ENCODE data around the gene SSC5D.

SSC5D gene

GRCh38 chr19:55554741-55555152 lies 66.5 kb downstream of the SSC5D start:
- no peak for DNase-seq (ENCODE audit: low spot score)

- no peak for DNase-seq (ENCODE audit: low spot score)
Measured at GRCh38 chr19:55559684-55560083, 71.4 kb downstream of the SSC5D start.

DNA sequence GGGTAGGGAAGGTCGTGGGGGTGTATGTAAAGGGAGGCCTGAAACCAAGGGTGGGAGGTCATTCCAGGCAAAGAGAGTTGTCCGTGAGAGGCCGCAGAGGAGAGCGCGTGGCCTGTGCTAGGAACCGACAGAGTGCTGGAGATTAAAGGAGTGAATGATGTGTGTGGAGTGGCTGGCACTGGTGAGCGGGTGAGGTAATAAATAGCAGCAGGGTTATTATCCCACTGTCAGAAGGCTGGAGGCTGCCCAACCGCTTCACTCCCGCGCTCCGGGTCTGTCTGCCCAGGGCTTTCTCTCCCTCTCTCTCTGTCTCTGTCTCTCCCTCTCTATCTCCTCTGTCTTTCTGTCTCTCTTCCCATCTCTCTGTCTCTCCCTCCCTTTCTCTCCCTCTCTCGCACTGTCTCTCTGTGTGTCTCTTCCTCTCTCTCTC lies 75.0 kb downstream of the SSC5D start:
- no peak for DNase-seq (ENCODE audit: low spot score)

DNA sequence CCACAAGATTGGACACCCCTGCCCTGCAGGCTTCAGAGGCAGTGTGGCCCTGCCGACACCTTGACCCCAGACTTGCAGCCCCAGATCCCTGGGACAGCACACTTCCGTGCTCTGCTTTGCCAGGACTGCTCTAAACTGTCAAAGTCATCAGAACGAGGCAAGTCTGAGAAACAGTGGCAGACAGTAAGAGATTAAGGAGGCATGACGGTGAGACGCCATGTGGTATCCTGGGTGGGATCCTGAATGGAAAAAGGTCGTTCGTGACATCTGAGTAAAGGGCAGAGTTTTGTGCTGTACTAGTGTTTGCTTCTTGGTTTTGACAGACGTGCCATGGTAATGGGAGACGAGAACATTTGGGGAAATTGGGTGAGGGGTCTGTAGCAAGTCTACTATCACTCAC lies 78.6 kb downstream of the SSC5D start:
- no peak for DNase-seq (ENCODE audit: low spot score)

- no peak for DNase-seq (ENCODE audit: low spot score)
Measured at GRCh38 chr19:55567708-55568328, 79.6 kb downstream of the SSC5D start.

Measured in COLO829 (cell line).